ENCODE measurements around the gene MAP3K9.

DNA sequence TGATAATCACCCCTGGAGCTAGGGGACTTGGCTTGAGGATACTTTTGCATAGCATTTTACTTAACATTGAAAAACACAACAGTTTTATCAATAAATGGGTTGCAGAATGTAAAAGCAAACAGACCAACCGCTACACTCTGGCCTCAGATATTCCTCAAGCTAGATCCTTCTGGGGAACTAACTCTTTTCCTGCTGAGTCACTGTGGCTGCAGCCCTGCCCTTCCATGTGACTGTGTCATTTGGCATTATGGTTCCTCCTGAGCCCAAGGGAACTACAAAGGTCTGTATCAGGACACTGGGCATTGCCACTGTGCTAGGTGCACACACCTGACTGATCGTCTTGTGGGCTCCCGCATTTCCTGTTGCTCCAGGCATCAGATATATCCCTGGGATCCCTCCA is 111.0 kb downstream of the MAP3K9 start:
- TF ChIP-seq, protein P1, sequence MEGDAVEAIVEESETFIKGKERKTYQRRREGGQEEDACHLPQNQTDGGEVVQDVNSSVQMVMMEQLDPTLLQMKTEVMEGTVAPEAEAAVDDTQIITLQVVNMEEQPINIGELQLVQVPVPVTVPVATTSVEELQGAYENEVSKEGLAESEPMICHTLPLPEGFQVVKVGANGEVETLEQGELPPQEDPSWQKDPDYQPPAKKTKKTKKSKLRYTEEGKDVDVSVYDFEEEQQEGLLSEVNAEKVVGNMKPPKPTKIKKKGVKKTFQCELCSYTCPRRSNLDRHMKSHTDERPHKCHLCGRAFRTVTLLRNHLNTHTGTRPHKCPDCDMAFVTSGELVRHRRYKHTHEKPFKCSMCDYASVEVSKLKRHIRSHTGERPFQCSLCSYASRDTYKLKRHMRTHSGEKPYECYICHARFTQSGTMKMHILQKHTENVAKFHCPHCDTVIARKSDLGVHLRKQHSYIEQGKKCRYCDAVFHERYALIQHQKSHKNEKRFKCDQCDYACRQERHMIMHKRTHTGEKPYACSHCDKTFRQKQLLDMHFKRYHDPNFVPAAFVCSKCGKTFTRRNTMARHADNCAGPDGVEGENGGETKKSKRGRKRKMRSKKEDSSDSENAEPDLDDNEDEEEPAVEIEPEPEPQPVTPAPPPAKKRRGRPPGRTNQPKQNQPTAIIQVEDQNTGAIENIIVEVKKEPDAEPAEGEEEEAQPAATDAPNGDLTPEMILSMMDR (conservative IDR thresholded peaks at IDR 0.05; ENCODE audit: low read length): no peak
- TF ChIP-seq EZH2phosphoT487 (IDR thresholded peaks at IDR 0.05; ENCODE audit: borderline replicate concordance, low read depth, low read length): no peak

Measured in OCI-LY7 (cell line).